Measurements from ENCODE around the gene ENKUR.

ENKUR gene

GRCh38 chr10:25047591-25048301, 31.8 kb upstream of the ENKUR start:
- ATAC-seq (replicated peaks; ENCODE audit: extremely low read depth, poor library complexity, severe bottlenecking) (no peak), DNase-seq (ENCODE audit: low spot score in 2 of 2) (no peak)
- peaks cover 60% of the 10 kb centered on the region for H3K27me3 Mint-ChIP-seq
- no peaks in the 10 kb centered on the region for H3K4me1 Mint-ChIP-seq
- H3K4me3 Mint-ChIP-seq: no peak overlapping the region
- H3K9me3 Mint-ChIP-seq: no peaks in the 10 kb centered on the region
- no peak overlapping the region for H3K27ac Mint-ChIP-seq (ENCODE audit: low read depth)
- no peaks in the 10 kb centered on the region for H3K36me3 Mint-ChIP-seq (ENCODE audit: insufficient read depth)

- H3K27ac Mint-ChIP-seq (ENCODE audit: low read depth): no peak overlapping the region
- ATAC-seq (replicated peaks; ENCODE audit: extremely low read depth, poor library complexity, severe bottlenecking) (no peak), DNase-seq (ENCODE audit: low spot score in 2 of 2) (no peak)
- H3K4me1 Mint-ChIP-seq: no peaks in the 10 kb centered on the region
- H3K4me3 Mint-ChIP-seq: no peak overlapping the region
- no peaks in the 10 kb centered on the region for H3K36me3 Mint-ChIP-seq (ENCODE audit: insufficient read depth)
- no peaks in the 10 kb centered on the region for H3K9me3 Mint-ChIP-seq
- H3K27me3 Mint-ChIP-seq: peaks cover 67% of the 10 kb centered on the region
Observed at GRCh38 chr10:25047088-25047487, 31.1 kb upstream of the ENKUR start.

- Mint-ChIP-seq H3K27ac (ENCODE audit: low read depth) (no peak overlapping the region), H3K4me3 (no peak overlapping the region), H3K9me3 (no peaks in the 10 kb centered on the region), H3K27me3 (peaks cover 71% of the 10 kb centered on the region), H3K36me3 (ENCODE audit: insufficient read depth) (no peaks in the 10 kb centered on the region), H3K4me1 (no peaks in the 10 kb centered on the region)
- no peak for DNase-seq (ENCODE audit: low spot score in 2 of 2)
- no peak for ATAC-seq (replicated peaks; ENCODE audit: extremely low read depth, poor library complexity, severe bottlenecking)
Observed at GRCh38 chr10:25046641-25047040, 30.7 kb upstream of the ENKUR start.

GRCh38 chr10:25039531-25039930, 23.6 kb upstream of the ENKUR start:
- Mint-ChIP-seq H3K4me1 (no peaks in the 10 kb centered on the region), H3K27me3 (peaks cover 50% of the 10 kb centered on the region), H3K36me3 (ENCODE audit: insufficient read depth) (no peaks in the 10 kb centered on the region), H3K27ac (ENCODE audit: low read depth) (no peak overlapping the region), H3K4me3 (no peak overlapping the region), H3K9me3 (no peaks in the 10 kb centered on the region)
- DNase-seq (ENCODE audit: low spot score in 2 of 2): no peak
- ATAC-seq (replicated peaks; ENCODE audit: extremely low read depth, poor library complexity, severe bottlenecking): no peak

GRCh38 chr10:25038325-25038724, 22.4 kb upstream of the ENKUR start:
- no peaks in the 10 kb centered on the region for H3K4me1 Mint-ChIP-seq
- H3K9me3 Mint-ChIP-seq: no peaks in the 10 kb centered on the region
- ATAC-seq (replicated peaks; ENCODE audit: extremely low read depth, poor library complexity, severe bottlenecking): no peak
- peaks cover 38% of the 10 kb centered on the region for H3K27me3 Mint-ChIP-seq
- H3K36me3 Mint-ChIP-seq (ENCODE audit: insufficient read depth): no peaks in the 10 kb centered on the region
- no peak overlapping the region for H3K27ac Mint-ChIP-seq (ENCODE audit: low read depth)
- no peak overlapping the region for H3K4me3 Mint-ChIP-seq
- DNase-seq (ENCODE audit: low spot score in 2 of 2): no peak

GRCh38 chr10:25036381-25036780, 20.4 kb upstream of the ENKUR start:
- DNase-seq (ENCODE audit: low spot score in 2 of 2): no peak
- H3K27ac Mint-ChIP-seq (ENCODE audit: low read depth): no peak overlapping the region
- no peaks in the 10 kb centered on the region for H3K36me3 Mint-ChIP-seq (ENCODE audit: insufficient read depth)
- no peaks in the 10 kb centered on the region for H3K4me1 Mint-ChIP-seq
- no peaks in the 10 kb centered on the region for H3K9me3 Mint-ChIP-seq
- no peak overlapping the region for H3K4me3 Mint-ChIP-seq
- ATAC-seq (replicated peaks; ENCODE audit: extremely low read depth, poor library complexity, severe bottlenecking): no peak
- H3K27me3 Mint-ChIP-seq: peaks cover 18% of the 10 kb centered on the region

- no peaks in the 10 kb centered on the region for H3K27me3 Mint-ChIP-seq
- ATAC-seq (replicated peaks; ENCODE audit: extremely low read depth, poor library complexity, severe bottlenecking) (no peak), DNase-seq (ENCODE audit: low spot score in 2 of 2) (no peak)
- H3K4me1 Mint-ChIP-seq: no peaks in the 10 kb centered on the region
- H3K4me3 Mint-ChIP-seq: no peak overlapping the region
- H3K9me3 Mint-ChIP-seq: no peaks in the 10 kb centered on the region
- H3K27ac Mint-ChIP-seq (ENCODE audit: low read depth): no peak overlapping the region
- no peaks in the 10 kb centered on the region for H3K36me3 Mint-ChIP-seq (ENCODE audit: insufficient read depth)
Observed at GRCh38 chr10:25029519-25029918, 13.6 kb upstream of the ENKUR start.

GRCh38 chr10:25028711-25029110, 12.8 kb upstream of the ENKUR start:
- Mint-ChIP-seq H3K27ac (ENCODE audit: low read depth) (no peak overlapping the region), H3K4me3 (no peak overlapping the region), H3K27me3 (no peaks in the 10 kb centered on the region), H3K4me1 (no peaks in the 10 kb centered on the region), H3K9me3 (no peaks in the 10 kb centered on the region), H3K36me3 (ENCODE audit: insufficient read depth) (no peaks in the 10 kb centered on the region)
- DNase-seq (ENCODE audit: low spot score in 2 of 2) (no peak), ATAC-seq (replicated peaks; ENCODE audit: extremely low read depth, poor library complexity, severe bottlenecking) (no peak)

GRCh38 chr10:25026463-25026862, 10.5 kb upstream of the ENKUR start:
- H3K27me3 Mint-ChIP-seq: no peaks in the 10 kb centered on the region
- H3K4me3 Mint-ChIP-seq: no peak overlapping the region
- H3K27ac Mint-ChIP-seq (ENCODE audit: low read depth): no peak overlapping the region
- DNase-seq (ENCODE audit: low spot score in 2 of 2) (no peak), ATAC-seq (replicated peaks; ENCODE audit: extremely low read depth, poor library complexity, severe bottlenecking) (no peak)
- H3K36me3 Mint-ChIP-seq (ENCODE audit: insufficient read depth): no peaks in the 10 kb centered on the region
- H3K9me3 Mint-ChIP-seq: no peaks in the 10 kb centered on the region
- H3K4me1 Mint-ChIP-seq: no peaks in the 10 kb centered on the region

GRCh38 chr10:25024528-25024927, 8.6 kb upstream of the ENKUR start:
- Mint-ChIP-seq H3K9me3 (no peaks in the 10 kb centered on the region), H3K4me3 (no peak overlapping the region), H3K4me1 (no peaks in the 10 kb centered on the region), H3K27ac (ENCODE audit: low read depth) (no peak overlapping the region), H3K36me3 (ENCODE audit: insufficient read depth) (no peaks in the 10 kb centered on the region), H3K27me3 (no peaks in the 10 kb centered on the region)
- ATAC-seq (replicated peaks; ENCODE audit: extremely low read depth, poor library complexity, severe bottlenecking) (no peak), DNase-seq (ENCODE audit: low spot score in 2 of 2) (no peak)

GRCh38 chr10:25023278-25023677, 7.3 kb upstream of the ENKUR start:
- no peaks in the 10 kb centered on the region for H3K36me3 Mint-ChIP-seq (ENCODE audit: insufficient read depth)
- H3K27me3 Mint-ChIP-seq: no peaks in the 10 kb centered on the region
- ATAC-seq (replicated peaks; ENCODE audit: extremely low read depth, poor library complexity, severe bottlenecking) (no peak), DNase-seq (ENCODE audit: low spot score in 2 of 2) (no peak)
- H3K27ac Mint-ChIP-seq (ENCODE audit: low read depth): no peak overlapping the region
- H3K4me1 Mint-ChIP-seq: no peaks in the 10 kb centered on the region
- H3K4me3 Mint-ChIP-seq: no peak overlapping the region
- no peaks in the 10 kb centered on the region for H3K9me3 Mint-ChIP-seq

- H3K9me3 Mint-ChIP-seq: no peaks in the 10 kb centered on the region
- H3K27ac Mint-ChIP-seq (ENCODE audit: low read depth): no peak overlapping the region
- H3K4me3 Mint-ChIP-seq: no peak overlapping the region
- no peak for DNase-seq (ENCODE audit: low spot score in 2 of 2)
- no peak for ATAC-seq (replicated peaks; ENCODE audit: extremely low read depth, poor library complexity, severe bottlenecking)
- no peaks in the 10 kb centered on the region for H3K27me3 Mint-ChIP-seq
- peaks cover 23% of the 10 kb centered on the region for H3K4me1 Mint-ChIP-seq
- H3K36me3 Mint-ChIP-seq (ENCODE audit: insufficient read depth): peaks cover 17% of the 10 kb centered on the region
Observed at GRCh38 chr10:25018703-25019102, 2.7 kb upstream of the ENKUR start.

GRCh38 chr10:25017661-25018060, 1.7 kb upstream of the ENKUR start:
- Mint-ChIP-seq H3K4me1 (peaks cover 23% of the 10 kb centered on the region), H3K9me3 (no peaks in the 10 kb centered on the region), H3K27me3 (no peaks in the 10 kb centered on the region), H3K27ac (ENCODE audit: low read depth) (peak overlapping the region; percentile 97), H3K36me3 (ENCODE audit: insufficient read depth) (peaks cover 17% of the 10 kb centered on the region), H3K4me3 (peak overlapping the region; percentile 85)
- DNase-seq (ENCODE audit: low spot score in 2 of 2): no peak
- no peak for ATAC-seq (replicated peaks; ENCODE audit: extremely low read depth, poor library complexity, severe bottlenecking)
